NCI-H774 (cell line): ENCODE measurements around the gene MRM2.

Experiments used
- DNase-seq: peaks from one replicate; lab custom pipeline; 2025; lab: John Stamatoyannopoulos, UW

MRM2 gene

DNA sequence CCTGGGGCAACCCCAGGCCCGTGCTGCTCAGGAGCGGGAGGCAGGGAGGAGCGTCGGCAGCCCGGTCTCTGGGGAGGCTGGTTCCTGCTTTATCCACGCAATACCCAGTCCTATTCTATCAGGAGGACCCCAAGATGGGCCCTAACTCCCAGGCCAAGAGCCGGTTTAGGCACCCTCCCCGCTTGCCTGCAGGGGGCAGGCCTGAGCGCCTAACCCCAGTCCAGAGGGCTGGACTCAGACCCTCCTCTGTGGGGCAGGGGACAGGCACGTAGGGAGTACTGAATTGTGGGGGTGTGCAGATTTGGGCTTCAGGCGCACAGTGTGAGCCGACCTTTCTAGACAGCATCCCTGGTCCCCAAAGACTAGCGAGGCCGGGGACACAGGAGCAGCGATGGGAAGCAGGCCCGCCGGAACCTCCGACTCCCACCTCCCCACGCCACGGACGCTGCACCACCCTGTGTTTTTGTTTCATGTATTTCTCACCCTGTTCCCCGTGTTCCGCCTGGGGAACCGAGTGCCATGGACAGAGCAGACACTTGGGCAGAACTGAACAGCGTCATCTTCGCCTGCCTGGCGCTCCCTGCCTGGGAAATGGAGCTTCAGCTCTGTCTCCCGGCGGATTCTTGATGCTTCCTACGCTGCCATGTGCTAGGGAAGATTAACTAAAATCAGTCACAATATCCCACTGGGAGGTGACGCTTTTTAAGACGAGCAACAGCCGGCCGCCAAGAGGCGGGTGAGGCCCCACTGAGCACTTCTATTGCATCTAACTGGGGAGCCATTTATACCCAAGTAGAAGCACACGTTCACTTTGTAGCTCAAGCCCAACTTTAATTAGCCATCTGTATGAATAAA lies 5.4 kb upstream of the MRM2 start:
- no peak for DNase-seq

DNA sequence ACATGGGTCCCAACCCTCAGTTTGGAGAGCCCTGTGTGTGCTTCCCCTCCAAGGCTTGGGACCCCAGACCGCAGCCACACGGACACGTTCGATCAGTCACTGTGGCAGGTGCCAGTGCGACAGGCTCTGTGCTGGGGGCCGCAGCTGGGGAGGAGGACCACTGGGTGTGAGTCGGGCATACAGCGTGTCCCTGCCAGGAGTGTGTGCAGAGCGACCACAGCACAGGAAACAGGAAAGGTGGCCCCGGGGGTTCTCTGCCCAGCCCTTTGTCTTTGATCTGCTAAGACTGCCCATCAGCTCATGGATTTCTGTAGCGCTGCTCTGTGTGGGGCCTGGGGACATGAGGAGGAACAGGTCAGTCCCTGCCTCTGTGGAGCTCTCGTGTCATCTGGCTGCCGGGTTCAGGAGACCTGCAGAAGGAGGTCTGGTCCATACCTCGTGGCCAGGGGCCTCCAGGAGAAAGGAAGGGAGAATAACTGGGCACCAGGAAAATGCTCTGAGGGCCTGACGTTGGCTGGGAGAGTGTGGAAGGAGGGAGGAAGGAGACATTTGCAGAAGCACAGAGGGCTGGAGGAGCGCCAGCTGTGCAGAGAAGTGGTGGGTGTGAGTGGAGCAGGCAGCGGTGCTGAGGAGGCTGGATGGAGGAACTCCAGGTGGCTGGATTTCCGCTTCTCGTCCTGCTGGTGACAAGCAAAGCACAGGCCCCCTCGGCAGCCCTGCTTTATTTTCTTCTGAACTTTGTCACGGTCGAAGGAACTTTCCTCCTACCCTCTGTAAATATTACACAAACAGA lies 4.1 kb upstream of the MRM2 start:
- no peak for DNase-seq

DNA sequence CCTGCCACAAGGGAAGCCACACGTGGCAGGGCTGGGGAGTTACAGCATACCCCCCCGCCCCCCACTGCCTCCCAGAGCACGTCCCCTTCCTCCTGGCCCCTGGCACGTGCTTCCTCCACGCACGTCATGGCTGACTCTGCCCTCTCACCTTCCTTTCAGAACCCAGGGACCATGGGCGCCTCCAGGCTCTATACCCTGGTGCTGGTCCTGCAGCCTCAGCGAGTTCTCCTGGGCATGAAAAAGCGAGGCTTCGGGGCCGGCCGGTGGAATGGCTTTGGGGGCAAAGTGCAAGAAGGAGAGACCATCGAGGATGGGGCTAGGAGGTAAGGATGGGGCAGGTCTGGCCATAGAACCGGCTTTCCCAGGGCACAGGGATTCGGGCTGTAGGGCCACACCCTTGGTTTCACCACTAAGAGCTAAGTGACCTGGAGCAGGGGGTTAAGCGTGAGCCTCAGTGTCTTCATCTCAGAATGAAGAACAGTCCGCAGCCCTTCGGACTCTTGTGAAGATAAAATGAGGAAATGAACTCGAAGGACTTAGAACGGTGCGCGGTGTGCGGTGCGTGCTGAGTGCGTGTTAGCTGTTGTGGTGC lies 2.5 kb upstream of the MRM2 start:
- no peak for DNase-seq

DNA sequence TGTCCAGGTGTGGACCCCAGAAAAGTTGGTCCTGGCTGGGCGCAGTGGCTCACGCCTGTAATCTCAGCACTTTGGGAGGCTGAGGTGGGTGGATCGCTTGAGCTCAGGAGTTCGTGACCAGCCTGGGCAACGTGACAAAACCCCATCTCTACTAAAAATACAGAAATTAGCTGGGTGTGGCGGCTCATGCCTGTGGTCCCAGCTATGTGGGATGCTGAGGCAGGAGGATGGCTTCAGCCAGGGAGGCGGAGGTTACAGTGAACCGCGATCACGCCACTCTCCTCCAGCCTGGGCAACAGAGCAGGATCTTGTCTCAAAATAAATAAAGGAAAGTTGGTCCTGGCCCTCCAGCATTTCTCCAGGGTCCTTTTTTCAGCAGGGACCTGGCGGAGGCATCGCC lies 1.5 kb upstream of the MRM2 start:
- DNase-seq, result no peak

DNA sequence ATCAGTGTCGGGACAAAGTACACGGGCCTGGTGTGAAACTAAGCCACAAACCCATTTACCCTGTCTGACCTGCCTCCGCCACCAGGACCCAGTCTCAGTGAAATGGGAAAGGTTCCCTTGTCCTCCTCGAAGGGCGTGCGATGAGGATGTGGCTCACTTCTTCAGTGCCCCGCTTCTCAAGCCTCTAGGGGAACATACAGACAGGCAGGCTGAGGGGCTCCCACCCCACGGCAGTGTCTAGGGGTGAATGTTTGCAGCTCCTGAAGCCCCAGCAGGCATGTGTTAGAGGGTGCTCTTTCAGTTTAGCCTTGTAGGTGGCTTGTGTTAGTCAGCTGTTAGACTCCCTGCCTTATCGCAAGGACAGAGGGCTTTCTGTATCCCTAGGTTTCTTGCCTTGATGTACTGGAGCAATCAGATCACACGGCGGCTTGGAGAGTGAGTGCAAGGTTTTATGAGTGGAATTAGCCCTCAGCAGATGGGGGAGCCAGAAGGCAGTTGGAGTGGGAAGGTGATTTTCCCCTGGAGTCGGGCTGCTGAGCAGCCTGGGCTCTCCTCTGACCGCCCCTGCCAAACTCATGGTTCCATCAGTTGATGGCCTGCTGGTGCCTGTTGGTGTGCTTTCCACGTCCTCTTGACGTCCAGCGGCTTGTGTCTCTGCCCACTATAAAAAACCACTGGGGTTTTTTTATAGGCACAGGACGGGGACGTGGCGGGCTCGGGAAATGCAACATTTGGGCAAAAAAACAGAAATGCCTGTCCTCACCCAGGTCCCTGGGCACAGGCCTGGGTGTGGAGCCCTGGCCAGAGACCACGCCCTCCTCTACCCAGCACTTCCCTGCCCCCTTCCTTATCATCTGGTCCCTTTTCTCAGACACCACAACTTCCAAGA lies 780 bp upstream of the MRM2 start:
- no peak for DNase-seq

DNA sequence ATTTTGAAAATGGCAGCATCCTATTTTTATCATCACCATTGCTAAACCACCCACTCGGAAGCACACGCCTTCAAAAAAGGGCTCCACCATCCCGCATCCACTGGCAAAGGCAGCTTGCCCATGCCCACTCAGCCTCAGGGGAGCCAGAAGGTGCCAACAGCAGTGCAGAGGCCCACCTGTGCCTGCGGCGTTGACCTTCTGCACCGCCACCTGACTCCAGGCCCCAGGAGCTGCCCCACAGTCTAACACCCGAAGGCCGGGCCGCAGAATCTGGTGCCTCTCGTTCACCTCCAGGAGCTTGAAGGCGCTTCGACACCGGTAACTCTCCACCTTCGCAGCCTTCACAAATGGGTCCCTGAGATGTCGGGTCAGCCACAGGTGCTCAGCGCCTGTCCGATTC lies 2.8 kb downstream of the MRM2 start:
- DNase-seq, result no peak

DNA sequence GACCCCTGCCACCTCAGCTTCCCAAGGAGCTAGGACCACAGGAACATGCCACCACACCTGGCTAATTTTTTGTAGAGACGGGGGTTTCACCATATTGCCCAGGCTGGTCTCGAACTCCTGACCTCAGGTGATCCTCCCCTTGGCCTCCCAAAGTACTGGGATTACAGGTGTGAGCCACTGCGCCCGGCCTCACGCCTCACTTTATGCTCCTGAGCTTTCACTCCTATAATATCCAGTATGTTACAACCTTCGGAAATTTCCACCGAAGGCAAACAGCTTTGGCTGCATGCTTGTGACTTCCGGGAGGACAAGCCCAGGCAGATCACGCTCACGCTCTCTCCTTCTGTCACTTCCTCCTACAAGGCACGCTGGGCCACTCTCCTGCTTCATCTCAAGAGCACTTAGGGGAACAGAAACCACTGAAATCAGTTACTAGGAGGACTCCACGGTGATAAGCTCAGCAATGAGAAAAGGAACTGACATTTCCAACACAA lies 4.8 kb downstream of the MRM2 start:
- no peak for DNase-seq

DNA sequence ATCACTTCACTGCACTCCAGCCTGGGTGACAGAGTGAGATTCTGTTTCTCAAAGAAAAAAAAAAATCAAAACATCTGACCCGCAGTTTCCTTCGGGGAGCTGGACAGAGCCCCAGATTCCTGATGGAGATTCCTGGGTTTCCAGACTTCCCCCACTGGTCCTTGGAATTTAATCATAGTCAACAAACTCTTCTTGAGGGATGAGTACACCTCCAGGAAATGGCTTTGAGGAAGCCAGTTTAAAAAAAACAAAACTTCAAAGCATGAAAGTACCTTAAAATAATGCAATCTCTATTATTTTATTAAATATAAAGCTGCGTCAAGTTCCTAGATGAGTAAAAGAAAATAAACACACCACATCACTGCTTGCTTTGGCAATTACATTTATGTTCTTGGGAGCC lies 8.1 kb downstream of the MRM2 start:
- DNase-seq, result no peak

DNA sequence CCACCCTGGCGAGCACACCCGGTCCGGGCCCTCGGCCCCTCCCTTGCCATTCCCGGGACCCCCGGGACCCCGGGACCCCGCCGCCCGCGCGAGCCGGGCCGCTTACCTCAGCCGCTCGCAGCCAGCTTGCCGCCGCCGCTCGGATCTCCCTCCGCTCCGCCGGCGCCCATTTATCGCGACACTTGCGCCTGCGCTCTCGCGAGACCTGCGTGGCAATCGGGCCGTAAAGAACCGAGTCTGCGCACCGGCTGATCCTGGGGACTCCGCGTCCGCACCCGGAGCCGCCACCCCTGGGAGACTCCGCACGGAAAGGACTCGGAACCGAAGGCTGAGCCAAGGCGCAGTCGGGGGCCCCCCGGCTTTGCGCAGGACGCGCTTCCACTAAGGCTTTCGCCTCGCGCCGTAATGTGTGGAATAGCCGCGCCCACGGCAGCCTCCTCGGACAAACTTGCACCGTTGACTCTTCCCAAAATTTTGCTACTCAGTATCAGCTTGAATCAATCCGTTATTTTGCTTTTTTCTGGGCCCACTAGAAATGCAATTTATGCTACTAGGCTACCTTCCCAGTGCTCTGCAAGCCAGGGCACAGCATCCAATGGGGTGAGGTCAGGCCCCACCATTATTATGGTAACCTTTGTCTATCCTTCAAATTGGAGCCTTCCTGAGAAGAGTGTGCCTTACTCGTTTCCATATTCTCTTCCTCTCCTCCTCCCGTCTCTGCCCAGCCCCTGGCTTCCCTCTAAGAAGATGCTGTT lies 9.1 kb downstream of the MRM2 start, which contains the start of gene MAD1L1:
Gene MAD1L1, minus strand, starts transcription at position 180 of the 755 bp plus-strand sequence. CDS start 2,812 bp downstream, outside the sequence.
- DNase-seq, result peak; percentile 73

DNA sequence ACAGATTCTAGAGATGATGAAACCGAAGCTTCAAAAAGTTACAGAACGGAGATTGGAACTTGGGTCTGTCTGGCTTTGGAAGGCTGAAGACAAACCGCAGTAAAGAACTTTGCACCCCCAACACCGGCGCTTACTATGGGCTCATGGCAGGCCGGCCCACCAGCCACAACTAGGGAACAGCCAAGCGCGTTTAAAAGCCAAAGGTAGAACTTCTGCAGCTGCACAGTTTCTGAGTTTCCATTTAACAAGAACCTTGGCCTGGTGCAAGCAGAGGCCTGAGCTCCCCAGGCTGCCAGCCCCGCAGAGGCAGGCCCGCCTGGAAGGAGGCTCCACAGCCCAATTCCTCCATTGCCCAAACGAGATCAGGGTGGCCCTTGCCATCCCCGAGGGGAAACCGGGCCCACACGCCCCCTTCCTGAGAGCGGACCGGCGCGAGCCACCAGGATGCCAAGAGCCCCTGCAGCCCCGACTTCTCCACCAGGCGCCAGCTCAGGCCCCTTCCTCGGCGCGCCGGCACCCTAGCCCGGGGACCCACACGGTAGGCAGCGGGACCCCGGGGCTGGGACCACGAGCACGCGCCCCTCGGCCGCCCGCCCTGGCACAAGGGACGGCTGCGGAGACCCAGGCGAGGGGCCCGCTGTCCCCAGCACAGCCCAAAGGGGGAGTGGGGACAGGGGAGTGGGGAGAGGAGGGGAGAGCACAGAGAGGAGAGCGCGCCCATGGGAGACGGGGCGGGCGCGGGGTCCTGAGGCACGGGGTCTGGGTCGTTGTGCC lies 9.8 kb downstream of the MRM2 start:
- no peak for DNase-seq

DNA sequence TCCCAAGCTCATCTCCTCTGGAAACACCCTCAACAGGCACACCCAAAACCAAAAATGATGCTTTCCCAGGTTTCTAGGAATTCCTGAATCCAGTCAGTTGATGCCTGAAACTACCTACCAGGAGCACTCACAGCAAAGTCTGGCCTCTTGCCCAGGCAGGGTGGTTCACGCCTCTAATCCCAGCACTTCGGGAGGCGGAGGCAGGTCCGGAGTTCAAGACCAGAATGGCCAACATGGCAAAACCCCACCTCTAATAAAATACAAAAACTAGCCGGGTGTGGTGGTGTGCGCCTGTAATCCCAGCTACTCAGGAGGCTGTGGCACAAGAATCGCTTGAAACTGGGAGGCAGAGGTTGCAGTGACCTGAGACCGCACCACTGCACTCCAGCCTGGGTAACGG lies 11.1 kb downstream of the MRM2 start:
- no peak for DNase-seq

DNA sequence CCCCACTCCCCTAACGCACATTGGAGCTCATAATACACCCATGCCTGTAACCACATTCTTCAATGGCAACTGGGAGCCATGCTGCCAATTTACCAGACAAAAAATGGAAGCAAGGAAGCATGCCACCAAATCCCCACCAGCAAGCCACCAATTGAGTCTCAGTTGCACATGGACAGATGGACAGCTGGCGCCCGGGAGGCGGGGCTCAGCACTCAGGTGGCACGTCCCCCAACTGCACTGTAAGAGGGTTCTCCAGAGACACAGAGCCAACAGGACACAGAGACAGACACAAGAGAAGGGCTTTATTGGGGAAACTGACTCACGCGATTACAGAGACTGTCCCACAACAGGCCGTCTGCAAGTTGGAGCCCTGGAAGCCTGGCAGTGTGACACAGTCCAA lies 11.8 kb downstream of the MRM2 start:
- no peak for DNase-seq

DNA sequence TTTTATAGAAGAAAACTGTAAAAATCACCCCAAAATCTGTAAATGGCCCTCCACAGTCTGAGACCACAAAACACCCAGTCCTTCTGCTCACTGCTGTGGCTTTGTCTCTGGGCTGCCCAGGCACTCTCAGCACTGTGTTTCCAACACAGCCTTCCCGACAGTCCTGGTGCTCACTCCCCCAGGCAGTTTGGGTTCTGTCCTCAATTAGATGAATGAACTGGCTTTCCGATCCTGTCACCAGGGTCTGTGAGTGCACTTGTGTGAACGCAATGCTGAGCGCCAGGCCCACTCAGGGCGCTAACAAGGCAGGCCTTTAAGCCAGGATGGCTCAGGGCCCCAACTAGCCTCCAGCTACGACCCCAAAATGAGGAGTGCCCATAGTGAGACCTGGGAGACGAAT lies 12.5 kb downstream of the MRM2 start:
- DNase-seq, result no peak

DNA sequence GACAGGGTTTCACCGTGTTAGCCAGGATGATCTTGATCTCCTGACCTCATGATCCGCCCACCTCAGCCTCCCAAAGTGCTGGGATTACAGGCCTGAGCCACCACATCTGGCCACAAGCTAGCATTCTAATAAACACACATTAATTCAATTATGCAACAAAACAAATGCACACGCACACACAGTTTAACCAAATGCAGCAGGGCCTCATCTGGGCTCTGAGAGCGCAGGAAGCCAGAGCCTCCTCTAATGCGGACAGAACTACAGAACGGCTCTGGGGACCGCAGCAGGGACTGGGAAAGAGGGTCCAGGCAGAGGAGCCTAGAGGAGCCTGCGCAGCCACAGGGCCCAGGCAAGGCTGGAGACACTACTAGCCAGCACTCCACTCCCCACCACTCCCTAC lies 13.1 kb downstream of the MRM2 start:
- no peak for DNase-seq

DNA sequence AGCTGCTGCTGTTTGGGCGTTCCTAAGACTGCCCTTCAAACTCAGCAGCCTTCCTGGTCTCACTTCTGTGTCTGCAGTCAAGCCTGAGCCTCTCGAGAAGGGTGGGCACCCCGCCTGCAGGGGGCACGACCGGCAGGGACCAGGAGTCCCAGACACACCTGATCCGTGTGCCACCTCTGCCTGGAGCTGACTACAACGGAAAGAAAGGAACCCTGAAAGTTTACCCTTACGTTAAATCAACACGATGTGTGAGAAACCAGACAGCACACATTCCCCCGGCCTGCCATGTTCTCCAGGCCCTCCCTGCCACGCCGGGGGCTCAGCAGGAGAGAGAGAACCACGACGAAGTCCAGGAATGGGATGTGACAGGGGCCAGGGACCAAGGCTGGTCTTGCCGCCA lies 14.3 kb downstream of the MRM2 start:
- DNase-seq, result no peak

DNA sequence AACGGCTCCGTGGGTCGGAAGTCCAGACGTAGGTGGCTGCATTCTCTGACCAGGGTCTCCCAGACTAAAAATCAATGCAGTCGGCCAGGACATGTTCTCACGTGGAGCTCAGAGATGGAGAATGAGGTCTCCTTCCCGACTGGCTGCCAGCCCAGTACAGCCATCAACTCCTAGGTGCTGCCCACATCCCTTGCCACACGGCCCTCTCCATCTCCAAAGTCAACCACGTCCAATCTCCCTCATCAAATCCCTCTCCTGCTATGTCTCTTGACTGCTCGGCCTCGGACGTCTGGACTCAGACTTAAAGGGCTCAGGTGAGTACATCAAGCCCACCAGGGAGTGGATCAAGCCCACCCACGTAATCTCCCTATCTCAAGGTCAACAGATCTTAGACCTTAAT lies 16.2 kb downstream of the MRM2 start:
- no peak for DNase-seq

DNA sequence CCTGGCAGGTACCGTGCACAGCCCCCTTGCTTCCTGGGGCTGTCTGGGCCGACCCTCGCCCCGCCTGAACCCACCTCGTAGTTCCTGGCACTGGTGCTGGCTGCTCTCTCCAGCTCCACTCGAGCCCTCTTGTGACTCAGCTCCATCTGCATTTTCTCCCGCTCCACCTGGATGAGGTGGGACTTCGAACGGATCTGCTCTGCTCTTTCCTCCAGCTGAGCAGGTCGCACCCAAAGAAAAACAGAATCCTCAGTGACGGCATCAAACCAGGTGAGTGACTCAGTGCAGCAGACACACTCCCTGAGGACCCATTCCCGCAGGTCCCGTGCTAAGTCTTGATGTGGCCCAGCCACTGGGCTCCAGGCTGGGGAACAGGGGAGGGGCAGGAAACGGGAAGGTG lies 16.7 kb downstream of the MRM2 start:
- no peak for DNase-seq

DNA sequence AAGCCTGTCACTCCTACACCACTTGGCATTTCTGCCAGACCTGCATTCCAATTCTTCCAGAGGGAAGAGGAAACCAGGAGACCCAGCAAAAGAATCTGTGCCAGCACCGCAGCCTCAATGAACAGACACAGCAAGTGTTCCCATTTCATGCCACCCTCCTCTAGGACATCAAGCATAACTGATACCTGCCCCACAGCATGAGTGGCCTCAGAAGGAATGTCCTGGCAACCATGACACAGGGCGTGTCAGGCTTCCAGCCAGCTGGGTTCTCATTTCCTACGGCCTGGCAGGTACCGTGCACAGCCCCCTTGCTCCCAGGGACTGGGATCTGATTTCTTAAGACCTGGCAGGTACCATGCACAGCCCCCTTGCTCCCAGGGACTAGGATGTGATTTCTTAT lies 17.1 kb downstream of the MRM2 start:
- no peak for DNase-seq

DNA sequence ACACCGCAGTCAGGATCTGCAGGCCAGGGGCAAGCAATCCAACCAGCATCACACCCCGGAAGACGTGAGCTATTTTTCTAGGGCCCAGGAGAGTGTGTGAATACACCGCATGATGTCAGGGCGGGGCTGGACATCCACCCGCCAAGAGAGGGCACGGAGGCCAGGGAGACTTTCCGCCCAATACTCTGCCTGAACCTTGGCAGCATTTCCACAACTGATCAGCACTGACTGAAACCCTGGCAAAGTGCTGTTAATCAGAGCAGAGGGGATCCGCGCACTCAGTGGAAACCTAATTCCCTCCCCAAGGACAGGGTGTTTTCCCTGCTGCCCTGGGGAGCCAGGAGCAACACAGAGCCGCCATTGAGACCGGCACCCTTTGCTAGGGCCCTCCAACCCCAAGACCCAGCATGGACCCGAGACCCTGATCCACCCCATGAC lies 17.5 kb downstream of the MRM2 start:
- DNase-seq, result no peak

DNA sequence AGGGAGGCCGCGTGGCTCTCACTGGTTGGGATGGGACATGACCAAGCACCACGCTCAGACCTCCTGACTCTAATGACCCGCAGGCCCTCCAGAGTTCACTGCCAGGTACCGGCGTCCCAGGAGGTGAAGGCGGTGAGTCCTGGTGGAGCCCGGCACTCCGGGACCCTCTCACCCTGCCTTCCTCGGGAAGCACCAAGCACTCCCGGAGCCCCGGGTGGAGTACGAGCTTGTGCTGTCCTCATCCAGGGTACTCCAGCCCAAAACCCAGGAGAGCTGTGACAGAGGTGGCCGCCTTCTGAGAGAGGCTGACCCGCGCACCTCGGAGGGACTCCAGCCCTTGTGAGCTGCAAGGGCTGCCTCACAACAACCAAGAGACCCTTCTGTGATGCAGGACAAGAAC lies 18.7 kb downstream of the MRM2 start:
- no peak for DNase-seq
